Subcutaneous adipose tissue (tissue), 4 donors: ENCODE data around the gene FRMPD4. TPM values are rescaled to one million over a fixed set of nuclear protein-coding genes. Genes with fewer than 3 reads are reported as not detected.

Source experiments
- total RNA-seq, 4 donors: library from RNA; depleted of rRNA; stranded (reverse); fragments of >200 nt; gene quantifications; one replicate each; pipeline ENCODE4 v1.1.0, GENCODE V29; 2016
- TF ChIP-seq, protein P1 (sequence below): fragments of 450-650 bp; IDR thresholded peaks from one replicate; pipeline ENCODE4 v1.5.1; 2016; ENCODE audit warnings: low read depth, mild to moderate bottlenecking, control low read depth, antibody characterized with exemption, moderate library complexity

The FRMPD4 gene
- total RNA-seq, 4 donors from 2014 or later: 0.17 to 0.44 (median 0.19) TPM; not detected in 1

DNA sequence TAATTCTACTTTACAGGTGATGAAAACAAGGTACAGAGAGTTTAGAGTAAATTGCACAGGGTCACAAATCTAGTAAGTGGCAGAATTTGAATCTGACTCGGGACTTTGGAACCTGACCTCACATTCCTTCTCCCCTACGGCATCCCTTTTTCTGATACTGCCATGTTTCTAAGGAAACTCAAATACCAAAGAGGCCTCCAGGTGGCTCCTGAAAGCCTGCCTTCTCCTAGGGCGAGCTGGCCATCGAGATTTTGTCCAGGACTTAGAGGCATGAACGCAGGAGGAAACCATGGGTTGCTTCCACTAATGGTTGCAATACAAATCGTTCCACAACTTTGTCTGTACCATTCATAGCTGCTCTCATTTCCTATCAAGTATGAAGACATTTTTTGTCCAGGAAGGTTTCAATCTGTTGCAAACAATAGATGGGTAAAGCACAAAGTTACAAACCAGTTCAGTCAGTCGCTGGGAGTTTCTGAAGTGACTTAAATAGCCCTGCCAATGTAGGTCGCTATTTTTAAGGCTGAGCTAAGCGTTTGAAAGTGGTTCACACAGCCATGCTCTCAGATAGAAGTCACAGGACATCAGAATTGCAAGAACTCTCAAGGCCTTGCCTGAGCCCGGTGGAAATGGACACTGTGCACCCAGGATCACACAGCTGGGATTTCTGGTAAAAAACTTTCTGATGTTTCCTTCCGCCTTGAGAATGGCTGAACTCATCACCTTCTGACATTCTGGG lies 356.3 kb downstream of the FRMPD4 start:
- TF ChIP-seq, protein P1, sequence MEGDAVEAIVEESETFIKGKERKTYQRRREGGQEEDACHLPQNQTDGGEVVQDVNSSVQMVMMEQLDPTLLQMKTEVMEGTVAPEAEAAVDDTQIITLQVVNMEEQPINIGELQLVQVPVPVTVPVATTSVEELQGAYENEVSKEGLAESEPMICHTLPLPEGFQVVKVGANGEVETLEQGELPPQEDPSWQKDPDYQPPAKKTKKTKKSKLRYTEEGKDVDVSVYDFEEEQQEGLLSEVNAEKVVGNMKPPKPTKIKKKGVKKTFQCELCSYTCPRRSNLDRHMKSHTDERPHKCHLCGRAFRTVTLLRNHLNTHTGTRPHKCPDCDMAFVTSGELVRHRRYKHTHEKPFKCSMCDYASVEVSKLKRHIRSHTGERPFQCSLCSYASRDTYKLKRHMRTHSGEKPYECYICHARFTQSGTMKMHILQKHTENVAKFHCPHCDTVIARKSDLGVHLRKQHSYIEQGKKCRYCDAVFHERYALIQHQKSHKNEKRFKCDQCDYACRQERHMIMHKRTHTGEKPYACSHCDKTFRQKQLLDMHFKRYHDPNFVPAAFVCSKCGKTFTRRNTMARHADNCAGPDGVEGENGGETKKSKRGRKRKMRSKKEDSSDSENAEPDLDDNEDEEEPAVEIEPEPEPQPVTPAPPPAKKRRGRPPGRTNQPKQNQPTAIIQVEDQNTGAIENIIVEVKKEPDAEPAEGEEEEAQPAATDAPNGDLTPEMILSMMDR: no peak

- TF ChIP-seq, protein P1: no peak
Observed at GRCh38 chrX:12496343-12496742, 358.1 kb downstream of the FRMPD4 start.

DNA sequence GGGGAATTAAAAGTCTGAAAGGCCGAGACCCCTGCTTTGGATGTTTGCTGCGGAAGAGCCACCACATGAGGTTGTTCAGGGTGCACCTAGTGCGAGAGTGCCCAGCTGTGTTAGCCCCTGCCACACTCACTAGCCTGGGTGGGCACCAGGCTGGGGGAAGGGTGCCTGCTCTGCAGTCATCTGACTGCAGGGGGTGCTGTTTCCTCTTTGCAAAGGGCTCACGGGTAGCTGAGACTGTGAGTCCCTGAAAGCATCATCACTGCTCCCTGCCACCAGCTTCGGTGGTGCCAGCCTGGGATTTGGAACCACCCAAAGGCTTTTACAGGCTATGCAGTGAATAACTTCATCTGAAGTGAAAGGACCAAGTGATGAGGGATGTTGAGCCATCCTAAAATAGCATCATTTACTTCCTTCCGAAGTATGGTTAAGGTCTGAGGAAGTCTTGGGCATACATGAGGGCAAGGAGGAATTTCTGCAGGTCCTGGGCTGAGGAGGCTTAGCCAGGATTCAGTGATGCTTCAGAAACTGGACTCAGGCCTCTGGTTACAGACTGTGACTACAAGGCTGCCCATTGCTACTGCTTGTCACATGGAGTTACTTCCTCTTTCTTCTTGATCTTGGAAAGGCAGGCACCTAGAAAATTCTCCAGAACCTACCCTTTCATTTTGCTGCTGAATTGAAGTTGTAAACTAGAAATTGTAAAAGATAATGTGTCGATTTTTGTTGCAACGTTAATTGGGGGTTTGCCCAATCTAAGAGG lies 359.7 kb downstream of the FRMPD4 start:
- TF ChIP-seq, protein P1: no peak

DNA sequence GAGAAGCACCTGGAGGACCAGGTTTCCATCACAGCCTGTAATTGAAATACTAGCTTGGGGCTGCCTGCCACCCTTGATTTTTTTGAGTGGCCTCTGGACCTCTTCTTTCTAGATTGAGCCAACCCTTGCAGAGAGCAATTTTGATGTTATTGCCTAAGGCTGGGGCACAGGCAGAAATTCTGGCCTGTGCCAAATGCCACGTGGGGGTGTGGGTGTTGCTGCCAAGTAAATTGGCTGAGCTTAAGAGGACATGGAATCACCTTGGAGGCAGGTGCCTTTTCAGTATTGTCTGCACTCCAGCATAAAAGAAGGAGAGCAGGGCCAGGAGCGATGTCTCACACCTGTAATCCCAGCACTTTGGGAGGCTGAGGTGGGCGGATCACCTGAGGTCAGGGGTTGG lies 366.9 kb downstream of the FRMPD4 start:
- TF ChIP-seq, protein P1: no peak

DNA sequence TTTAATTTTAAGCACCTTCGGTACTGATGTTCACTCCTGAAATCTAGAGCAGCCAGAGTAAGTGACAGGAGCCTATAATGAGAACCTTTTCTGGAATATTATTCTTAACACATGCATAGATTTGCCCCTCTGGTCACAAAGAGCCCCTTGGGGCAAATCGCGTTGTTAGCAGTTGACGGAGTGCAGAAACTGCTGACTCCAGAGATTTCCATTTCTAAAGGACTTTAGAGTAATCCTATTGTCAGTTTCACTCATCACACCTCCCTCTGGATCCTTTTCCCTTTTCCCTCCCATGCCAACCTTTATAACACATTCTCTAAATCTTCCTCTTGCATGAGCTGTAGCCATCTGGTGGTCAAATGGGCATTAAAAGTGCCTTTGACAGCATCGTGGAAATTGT lies 388.0 kb downstream of the FRMPD4 start:
- TF ChIP-seq, protein P1: no peak

- TF ChIP-seq, protein P1: no peak
Observed at GRCh38 chrX:12548341-12548740, 410.1 kb downstream of the FRMPD4 start.

DNA sequence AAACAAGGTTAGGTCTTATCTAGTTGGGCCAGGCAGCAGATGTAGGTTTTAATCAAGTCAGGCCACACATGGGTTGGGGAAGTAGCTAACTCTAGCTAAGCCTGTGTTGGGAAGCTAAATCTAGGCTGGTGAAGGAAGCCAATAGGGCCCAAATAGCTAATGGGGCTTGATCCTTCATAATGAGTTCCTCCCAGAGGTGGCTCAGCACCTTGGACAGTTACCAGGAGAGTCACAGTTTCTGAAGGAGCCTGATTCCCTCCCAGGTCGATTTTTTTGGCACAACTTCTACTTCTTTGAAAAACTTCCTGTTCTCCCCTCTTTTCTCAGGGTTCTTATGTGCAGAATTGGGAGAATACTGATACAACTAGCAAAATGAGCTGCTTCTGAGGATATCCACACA lies 410.5 kb downstream of the FRMPD4 start:
- TF ChIP-seq, protein P1: no peak
